GM12864 (cell line): ENCODE results near the gene SSTR3.

Experiments used
- DNase-seq: peaks from one replicate; pipeline ENCODE4 v3.0.0-alpha.2; 2011; ENCODE audit warnings: low read depth
- H3K4me3 ChIP-seq: 2 replicates; pipeline ENCODE4 v1.5.1; 2011; ENCODE audit warnings: mild to moderate bottlenecking, low read depth, low read length, control low read depth
- TF ChIP-seq, protein P1 (sequence below): IDR thresholded peaks from 2 replicates; pipeline ENCODE4 v1.5.1; 2011; ENCODE audit warnings: low read depth, mild to moderate bottlenecking, moderate library complexity, low read length, control low read depth, inconsistent platforms; ENCODE audit errors: missing control alignments

The SSTR3 gene

DNA sequence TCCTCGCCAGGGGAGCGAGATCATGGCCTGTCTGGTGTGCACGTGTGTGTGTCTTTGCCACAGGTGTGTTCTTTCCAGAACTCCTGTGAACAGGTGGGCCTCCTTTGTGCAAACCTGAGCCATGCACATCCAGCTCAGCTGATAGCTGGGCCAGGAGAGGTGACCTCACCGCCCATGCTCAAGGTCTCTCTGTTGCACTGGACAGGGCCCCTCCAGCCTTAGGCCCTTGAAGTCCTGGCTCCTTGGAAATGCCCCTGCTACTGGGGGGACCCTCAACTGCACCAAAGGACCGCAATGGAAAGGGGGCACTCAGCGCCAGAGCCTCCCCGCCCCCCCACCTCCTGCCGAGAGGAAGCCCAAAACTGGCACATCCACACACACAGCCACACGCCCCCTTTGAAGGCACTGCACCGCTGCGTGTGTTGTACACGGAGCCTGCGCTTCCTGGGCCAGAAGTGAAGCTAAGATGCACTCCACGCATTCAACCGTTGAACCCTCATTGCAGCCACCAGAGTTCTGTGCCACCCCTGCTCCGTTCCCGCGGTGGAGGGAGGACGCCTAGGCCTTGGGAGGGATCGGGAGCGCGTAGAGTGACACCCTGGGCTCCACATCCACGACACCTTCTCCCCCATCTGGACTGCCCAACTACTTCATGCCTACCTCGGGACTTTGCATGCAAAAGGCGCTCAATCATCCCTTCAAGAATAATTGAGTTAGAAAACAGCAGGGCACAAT is 46.2 kb downstream of the SSTR3 start:
- DNase-seq: no peak
- TF ChIP-seq, protein P1, sequence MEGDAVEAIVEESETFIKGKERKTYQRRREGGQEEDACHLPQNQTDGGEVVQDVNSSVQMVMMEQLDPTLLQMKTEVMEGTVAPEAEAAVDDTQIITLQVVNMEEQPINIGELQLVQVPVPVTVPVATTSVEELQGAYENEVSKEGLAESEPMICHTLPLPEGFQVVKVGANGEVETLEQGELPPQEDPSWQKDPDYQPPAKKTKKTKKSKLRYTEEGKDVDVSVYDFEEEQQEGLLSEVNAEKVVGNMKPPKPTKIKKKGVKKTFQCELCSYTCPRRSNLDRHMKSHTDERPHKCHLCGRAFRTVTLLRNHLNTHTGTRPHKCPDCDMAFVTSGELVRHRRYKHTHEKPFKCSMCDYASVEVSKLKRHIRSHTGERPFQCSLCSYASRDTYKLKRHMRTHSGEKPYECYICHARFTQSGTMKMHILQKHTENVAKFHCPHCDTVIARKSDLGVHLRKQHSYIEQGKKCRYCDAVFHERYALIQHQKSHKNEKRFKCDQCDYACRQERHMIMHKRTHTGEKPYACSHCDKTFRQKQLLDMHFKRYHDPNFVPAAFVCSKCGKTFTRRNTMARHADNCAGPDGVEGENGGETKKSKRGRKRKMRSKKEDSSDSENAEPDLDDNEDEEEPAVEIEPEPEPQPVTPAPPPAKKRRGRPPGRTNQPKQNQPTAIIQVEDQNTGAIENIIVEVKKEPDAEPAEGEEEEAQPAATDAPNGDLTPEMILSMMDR: no peak
- no peak overlapping the region for H3K4me3 ChIP-seq

DNA sequence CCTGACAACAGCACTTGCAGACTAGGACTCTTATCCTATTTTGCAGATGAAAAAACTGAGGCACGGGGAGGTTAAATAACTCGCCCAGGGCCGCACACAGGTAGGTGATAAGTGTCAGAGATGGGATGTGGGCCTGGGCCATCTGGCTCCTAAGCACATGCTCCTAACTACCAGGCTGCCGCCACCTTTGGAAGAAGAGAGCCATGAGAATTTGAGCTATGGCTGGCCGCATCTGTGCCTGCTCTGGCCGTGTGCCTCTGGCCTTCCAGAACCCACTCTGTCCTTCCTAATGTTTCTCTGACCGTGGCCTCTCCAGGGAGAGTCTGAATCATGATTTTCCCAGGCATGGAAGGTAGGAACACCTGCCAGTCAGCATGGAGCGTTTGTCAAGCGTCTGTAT is 47.2 kb downstream of the SSTR3 start:
- TF ChIP-seq, protein P1: no peak
- no peak for DNase-seq
- no peak overlapping the region for H3K4me3 ChIP-seq

DNA sequence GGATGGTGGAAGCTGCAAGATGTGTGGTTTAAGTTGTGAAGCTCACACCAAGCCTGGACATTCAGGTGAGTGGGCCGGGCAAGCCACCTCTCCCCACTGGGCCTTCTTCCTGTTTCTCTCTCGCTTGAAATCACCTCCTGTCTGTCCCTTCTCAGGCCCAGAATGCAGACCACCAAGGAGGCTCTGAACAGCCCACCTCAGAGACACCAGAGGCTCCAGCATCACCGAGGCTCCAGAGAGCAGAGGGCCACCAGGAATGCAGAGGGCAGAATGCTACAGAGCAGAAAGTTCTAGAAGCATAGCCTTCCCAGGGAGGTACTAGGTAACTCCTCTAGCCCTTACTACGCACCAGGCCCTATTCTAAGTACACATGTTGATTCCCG is 47.8 kb downstream of the SSTR3 start:
- no peak overlapping the region for H3K4me3 ChIP-seq
- no peak for DNase-seq
- TF ChIP-seq, protein P1: no peak

DNA sequence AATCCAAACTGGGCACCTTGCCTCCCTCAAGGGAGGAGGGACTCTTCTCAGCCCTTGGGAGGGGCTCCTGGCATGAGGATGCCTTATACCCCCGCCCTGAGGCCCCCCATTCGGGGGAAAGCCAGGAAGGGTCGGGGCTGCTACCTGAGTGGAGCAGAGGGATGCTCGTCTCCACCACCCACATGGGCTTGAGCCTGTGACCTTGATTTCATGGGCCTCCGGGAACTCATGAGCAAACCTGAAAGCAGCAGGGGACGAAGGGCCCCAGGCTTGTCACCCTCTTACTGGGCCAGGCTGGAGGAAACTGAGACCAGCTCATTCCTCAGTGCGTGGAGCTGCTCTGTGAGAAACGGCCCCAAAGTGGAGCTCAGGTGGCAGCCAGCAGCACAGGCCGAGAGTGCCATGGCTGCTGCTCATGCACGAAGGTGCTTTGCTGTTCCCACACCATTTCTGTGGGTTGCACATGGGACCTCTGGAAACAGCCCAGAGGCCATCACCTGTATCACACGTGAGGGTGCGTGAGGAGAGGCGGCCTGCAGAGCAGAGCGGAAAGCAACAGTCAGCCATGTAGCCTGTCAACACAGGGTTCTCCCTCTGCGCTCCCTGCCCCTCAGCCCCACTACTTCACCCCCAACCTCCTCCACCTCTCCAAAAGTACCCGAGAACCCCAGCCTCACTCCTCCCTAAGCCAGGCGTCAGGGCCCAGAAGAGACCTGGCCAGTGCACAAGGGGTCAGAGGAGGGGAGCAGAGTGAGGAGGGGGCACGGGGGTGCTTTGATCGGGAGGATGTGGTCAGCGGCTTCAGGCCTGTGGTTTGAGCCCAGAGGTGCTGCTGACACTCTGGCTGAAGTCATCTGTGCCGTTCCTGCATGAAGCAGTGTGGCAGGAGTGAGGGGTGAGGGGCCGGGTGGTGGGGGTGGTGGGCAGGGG is 48.4 kb downstream of the SSTR3 start:
- peak overlapping the region; percentile 5; the same call in 1 of the 2 replicates for H3K4me3 ChIP-seq
- peak; percentile 91 for DNase-seq
- TF ChIP-seq, protein P1: no peak

DNA sequence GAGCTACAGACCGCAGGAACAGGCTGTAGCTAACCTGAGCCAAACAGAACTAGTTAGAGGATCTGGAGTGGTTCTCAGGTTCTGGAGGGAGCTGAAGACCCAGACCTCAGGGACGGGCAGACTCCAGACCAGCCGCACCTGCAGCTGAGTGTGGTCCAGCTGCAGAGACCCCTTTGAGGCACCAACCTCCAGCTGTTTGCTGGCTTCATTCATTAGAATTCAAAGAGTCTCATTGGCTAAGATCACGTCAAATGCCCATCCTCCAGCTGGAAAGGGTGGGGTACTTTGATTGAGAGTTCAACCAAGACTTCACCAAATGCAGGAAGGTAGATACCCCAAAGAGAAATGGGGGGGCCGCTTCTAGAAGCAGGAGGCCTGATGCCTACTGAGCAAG is 49.2 kb downstream of the SSTR3 start:
- H3K4me3 ChIP-seq: peak overlapping the region; percentile 5; the same call in 1 of the 2 replicates
- no peak for DNase-seq
- TF ChIP-seq, protein P1: no peak

DNA sequence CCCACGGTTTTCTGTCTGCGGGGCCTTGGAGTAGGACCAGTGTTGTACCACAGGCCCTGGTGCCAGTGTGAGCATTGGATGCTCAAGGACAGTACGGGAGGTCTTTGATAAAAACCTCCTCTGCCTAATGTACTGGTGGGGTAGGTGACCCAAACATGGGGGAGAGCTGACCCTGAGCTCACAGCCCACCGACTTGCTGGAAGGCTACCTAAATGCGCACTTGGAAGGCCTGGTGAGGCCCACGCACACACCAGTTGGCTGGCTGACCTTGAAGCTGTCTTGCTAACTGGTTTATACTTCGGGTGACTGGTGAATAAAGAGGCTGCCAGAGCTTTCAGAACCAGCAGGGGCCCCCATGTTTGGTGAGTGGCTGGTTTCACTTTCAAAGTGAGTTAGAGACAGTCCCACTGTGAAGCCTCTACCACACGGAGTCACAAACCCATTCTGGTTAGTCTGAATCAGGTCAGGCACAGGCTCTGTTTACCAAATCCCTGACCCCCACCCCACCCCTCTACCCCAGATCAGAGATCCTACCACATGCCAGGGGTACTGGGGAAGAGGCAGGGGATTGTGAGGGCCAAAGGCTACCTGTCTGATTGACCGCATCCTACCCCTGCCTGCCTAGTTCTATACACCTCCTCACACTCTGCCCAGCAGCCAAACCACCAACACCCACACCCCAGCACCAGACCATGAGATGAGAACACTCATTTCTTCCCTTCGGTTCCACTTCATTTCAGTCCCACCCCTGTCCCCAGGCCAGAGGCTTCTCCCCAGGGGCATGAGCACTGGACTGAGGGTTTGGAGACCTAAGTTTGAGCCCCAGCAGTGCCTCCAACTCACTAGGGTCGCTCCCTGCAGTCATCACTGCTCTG is 49.8 kb downstream of the SSTR3 start:
- DNase-seq: peak; percentile 89
- TF ChIP-seq, protein P1: peak; percentile 52
- H3K4me3 ChIP-seq: peak overlapping the region; percentile 5; the same call in 1 of the 2 replicates
